Liver (tissue), 3 donors: ENCODE results near the gene TM9SF3.

ENCODE experiments used
- CTCF ChIP-seq: fragments of 150-350 bp; IDR thresholded peaks from 2 replicates; pipeline ENCODE4 v1.5.1; 2017; ENCODE audit warnings: improper control_type of control experiment, low read depth, low read length; ENCODE audit not compliant: missing input control
- JUND ChIP-seq, 2 donors: IDR thresholded peaks; 2 replicates each; pipeline ENCODE4 v1.6.1; 2016; ENCODE audit warnings: antibody characterized with exemption in 2 of 2
- RAD21 ChIP-seq, 2 donors: IDR thresholded peaks; 2 replicates each; pipeline ENCODE4 v1.6.1; 2016; ENCODE audit warnings: antibody characterized with exemption in 2 of 2, mild to moderate bottlenecking in 2 of 2
- TF ChIP-seq, protein P1 (sequence below): IDR thresholded peaks from 2 replicates; pipeline ENCODE4 v1.6.1; 2016; ENCODE audit warnings: antibody characterized with exemption
- donor health status: healthy.
- donor health status: healthy.

GRCh38 chr10:96584474-96584873 lies 2.3 kb downstream of the TM9SF3 start:
- no peak for TF ChIP-seq JUND (IDR thresholded peaks at IDR 0.05)
- TF ChIP-seq RAD21 (IDR thresholded peaks at IDR 0.05), result no peak
- TF ChIP-seq CTCF, result no peak
- TF ChIP-seq, protein P1, sequence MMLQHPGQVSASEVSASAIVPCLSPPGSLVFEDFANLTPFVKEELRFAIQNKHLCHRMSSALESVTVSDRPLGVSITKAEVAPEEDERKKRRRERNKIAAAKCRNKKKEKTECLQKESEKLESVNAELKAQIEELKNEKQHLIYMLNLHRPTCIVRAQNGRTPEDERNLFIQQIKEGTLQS, result no peak
